ENCODE results near the gene PAM. TPM values are rescaled to one million over a fixed set of nuclear protein-coding genes. Genes with fewer than 3 reads are reported as not detected.

The PAM gene
- total and polyA plus RNA-seq, 2 of the 13 experiments (the other 11 are each of a cell fraction or from before 2014, with no cell fraction given) = 20.2 to 79.1 TPM

DNA sequence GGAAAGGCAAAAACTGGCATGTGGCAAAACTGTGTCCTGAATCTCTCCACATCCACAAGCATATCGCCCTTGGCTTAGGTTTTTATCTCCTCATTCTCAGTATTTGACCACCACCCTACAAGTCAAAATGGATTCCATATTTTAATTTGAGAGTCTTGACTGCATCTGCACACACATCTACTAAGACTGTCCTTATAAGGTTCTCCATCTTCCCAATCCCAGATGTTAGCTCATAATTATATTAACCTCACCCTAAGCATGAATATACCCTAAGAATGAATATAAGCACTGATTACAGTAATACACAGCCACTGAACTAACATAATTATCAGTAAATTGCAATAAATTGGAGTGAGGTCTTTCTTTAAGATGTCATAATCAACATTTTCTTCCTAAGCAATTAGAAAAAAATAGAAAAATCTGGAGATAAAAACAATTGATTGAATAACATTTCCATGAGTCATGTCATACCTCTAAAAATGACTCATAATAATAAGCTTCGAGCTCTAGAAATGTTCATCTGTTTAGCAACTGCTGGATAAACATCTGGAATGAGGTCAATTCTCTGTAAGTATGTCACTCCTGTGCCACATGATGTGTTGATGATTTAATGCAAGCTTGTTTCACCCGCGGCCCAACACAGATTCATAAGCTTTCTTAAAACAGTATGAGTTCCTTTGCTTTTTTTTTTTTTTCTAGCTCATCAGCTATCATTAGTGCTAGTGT lies 39.9 kb upstream of the PAM start (continued):
- TF ChIP-seq, protein P1, sequence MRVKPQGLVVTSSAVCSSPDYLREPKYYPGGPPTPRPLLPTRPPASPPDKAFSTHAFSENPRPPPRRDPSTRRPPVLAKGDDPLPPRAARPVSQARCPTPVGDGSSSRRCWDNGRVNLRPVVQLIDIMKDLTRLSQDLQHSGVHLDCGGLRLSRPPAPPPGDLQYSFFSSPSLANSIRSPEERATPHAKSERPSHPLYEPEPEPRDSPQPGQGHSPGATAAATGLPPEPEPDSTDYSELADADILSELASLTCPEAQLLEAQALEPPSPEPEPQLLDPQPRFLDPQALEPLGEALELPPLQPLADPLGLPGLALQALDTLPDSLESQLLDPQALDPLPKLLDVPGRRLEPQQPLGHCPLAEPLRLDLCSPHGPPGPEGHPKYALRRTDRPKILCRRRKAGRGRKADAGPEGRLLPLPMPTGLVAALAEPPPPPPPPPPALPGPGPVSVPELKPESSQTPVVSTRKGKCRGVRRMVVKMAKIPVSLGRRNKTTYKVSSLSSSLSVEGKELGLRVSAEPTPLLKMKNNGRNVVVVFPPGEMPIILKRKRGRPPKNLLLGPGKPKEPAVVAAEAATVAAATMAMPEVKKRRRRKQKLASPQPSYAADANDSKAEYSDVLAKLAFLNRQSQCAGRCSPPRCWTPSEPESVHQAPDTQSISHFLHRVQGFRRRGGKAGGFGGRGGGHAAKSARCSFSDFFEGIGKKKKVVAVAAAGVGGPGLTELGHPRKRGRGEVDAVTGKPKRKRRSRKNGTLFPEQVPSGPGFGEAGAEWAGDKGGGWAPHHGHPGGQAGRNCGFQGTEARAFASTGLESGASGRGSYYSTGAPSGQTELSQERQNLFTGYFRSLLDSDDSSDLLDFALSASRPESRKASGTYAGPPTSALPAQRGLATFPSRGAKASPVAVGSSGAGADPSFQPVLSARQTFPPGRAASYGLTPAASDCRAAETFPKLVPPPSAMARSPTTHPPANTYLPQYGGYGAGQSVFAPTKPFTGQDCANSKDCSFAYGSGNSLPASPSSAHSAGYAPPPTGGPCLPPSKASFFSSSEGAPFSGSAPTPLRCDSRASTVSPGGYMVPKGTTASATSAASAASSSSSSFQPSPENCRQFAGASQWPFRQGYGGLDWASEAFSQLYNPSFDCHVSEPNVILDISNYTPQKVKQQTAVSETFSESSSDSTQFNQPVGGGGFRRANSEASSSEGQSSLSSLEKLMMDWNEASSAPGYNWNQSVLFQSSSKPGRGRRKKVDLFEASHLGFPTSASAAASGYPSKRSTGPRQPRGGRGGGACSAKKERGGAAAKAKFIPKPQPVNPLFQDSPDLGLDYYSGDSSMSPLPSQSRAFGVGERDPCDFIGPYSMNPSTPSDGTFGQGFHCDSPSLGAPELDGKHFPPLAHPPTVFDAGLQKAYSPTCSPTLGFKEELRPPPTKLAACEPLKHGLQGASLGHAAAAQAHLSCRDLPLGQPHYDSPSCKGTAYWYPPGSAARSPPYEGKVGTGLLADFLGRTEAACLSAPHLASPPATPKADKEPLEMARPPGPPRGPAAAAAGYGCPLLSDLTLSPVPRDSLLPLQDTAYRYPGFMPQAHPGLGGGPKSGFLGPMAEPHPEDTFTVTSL (CRISPR knock-in tag; IDR thresholded peaks at IDR 0.05; ENCODE audit: borderline replicate concordance) = no peak
- TF ChIP-seq ZMYM2 (CRISPR knock-in tag; IDR thresholded peaks at IDR 0.05) = no peak

DNA sequence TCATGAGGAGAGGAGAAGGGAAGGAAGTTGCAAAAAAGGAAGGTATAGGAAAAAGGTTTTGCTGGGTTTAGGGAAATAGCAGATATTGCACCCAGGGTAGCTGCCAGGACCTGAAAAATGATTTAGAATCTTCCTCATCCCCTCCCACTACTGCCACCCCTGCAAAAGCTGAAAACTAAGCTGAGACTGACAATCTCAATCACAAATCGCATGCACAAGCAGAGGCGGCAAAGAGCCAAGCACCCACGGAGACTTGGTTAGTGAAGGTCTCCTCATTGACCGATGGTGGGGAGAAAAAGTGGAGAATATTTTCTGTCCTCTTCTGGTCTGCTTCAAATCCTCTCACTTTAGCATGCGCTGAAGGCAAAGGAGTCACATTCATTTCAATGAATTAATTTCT lies 39.1 kb upstream of the PAM start:
- no peak overlapping the region for H3K4me3 ChIP-seq (replicated peaks in 1 of 3; ENCODE audit: insufficient read depth in 1 of 3, low read depth in 2 of 3, low read length in 3 of 3)
- H3K36me3 ChIP-seq (replicated peaks in 1 of 2; ENCODE audit: control insufficient read depth in 1 of 2, insufficient read depth in 2 of 2, low read length in 2 of 2) = no peaks in the 10 kb centered on the region
- H3K27me3 ChIP-seq (ENCODE audit: control insufficient read depth in 1 of 2, insufficient read depth in 2 of 2, low read length in 2 of 2) = no peaks in the 10 kb centered on the region
- no peak overlapping the region for H3K27ac ChIP-seq (ENCODE audit: extremely low read length, insufficient read depth, low read length)
- H3K4me2 ChIP-seq (ENCODE audit: low read depth, low read length) = no peak overlapping the region
- H3K4me1 ChIP-seq (ENCODE audit: insufficient read depth, low read length) = no peaks in the 10 kb centered on the region
- intact Hi-C loops (cut with micrococcal nuclease; ENCODE audit: unreplicated experiment) (no loop called here), in situ Hi-C loops (cut with HindIII; ENCODE audit: extremely low pct_ligation_motif_present, low pct_unique_long_range_greater_than_20kb) (no loop called here)
- CTCF ChIA-PET (ENCODE audit: low intra/inter-chr PET ratio, low total read pairs) = no interaction called here
- no peak overlapping the region for H2AFZ ChIP-seq (ENCODE audit: low read length)
- DNase-seq (ENCODE audit: low spot score) (no peak), FAIRE-seq (no peak), ATAC-seq (no peak)
- H3K9me3 ChIP-seq (ENCODE audit: low read length) = no peaks in the 10 kb centered on the region
- WGBS (ENCODE audit: low lambda C conversion rate) = 51% methylated on average over 5 of the region's 5 CpGs
- H4K20me1 ChIP-seq (ENCODE audit: insufficient read depth, low read length) = no peaks in the 10 kb centered on the region
- no peaks in the 10 kb centered on the region for H3K79me2 ChIP-seq (ENCODE audit: insufficient read depth, low read length)
- no TSS peak for BruUV-seq (replicated peaks)
- H3K9ac ChIP-seq (ENCODE audit: insufficient read depth, low read depth, low read length) = no peak overlapping the region
- POLR2A ChIA-PET = no interaction called here
- TF ChIP-seq ZNF430 (CRISPR knock-in tag; IDR thresholded peaks at IDR 0.05) (no peak), FOXA1 (IDR thresholded peaks at IDR 0.05) (no peak), FOXA1 (CRISPR knock-in tag; IDR thresholded peaks at IDR 0.05) (no peak), PHF5A (CRISPR knock-in tag; IDR thresholded peaks at IDR 0.05; ENCODE audit: low read depth, unreplicated experiment) (no peak), ZC3H4 (CRISPR knock-in tag; IDR thresholded peaks at IDR 0.05; ENCODE audit: borderline replicate concordance) (no peak), EP300 (IDR thresholded peaks at IDR 0.05; ENCODE audit: low read depth in 2 of 2, low read length in 2 of 2) (no peak), EP300 (CRISPR knock-in tag; IDR thresholded peaks at IDR 0.05; ENCODE audit: borderline replicate concordance) (no peak), CENPT (CRISPR knock-in tag; IDR thresholded peaks at IDR 0.05; ENCODE audit: low read depth) (no peak)
- TF ChIP-seq, protein P2, sequence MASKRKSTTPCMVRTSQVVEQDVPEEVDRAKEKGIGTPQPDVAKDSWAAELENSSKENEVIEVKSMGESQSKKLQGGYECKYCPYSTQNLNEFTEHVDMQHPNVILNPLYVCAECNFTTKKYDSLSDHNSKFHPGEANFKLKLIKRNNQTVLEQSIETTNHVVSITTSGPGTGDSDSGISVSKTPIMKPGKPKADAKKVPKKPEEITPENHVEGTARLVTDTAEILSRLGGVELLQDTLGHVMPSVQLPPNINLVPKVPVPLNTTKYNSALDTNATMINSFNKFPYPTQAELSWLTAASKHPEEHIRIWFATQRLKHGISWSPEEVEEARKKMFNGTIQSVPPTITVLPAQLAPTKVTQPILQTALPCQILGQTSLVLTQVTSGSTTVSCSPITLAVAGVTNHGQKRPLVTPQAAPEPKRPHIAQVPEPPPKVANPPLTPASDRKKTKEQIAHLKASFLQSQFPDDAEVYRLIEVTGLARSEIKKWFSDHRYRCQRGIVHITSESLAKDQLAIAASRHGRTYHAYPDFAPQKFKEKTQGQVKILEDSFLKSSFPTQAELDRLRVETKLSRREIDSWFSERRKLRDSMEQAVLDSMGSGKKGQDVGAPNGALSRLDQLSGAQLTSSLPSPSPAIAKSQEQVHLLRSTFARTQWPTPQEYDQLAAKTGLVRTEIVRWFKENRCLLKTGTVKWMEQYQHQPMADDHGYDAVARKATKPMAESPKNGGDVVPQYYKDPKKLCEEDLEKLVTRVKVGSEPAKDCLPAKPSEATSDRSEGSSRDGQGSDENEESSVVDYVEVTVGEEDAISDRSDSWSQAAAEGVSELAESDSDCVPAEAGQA (IDR thresholded peaks at IDR 0.05; ENCODE audit: low read depth) = no peak
- TF ChIP-seq, protein P2 (CRISPR knock-in tag; IDR thresholded peaks at IDR 0.05; ENCODE audit: borderline replicate concordance) = no peak
